Erythroblast (primary cell): ENCODE results near the gene TMEM178A.

Source experiments
- GATA1 ChIP-seq: IDR thresholded peaks from 2 replicates; pipeline ENCODE4 v1.6.1; 2011; ENCODE audit warnings: low read depth, mild to moderate bottlenecking, control low read depth, low read length, moderate library complexity
- POLR2A ChIP-seq: IDR thresholded peaks from 2 replicates; pipeline ENCODE4 v1.6.1; 2011; ENCODE audit warnings: mild to moderate bottlenecking, low read length

DNA sequence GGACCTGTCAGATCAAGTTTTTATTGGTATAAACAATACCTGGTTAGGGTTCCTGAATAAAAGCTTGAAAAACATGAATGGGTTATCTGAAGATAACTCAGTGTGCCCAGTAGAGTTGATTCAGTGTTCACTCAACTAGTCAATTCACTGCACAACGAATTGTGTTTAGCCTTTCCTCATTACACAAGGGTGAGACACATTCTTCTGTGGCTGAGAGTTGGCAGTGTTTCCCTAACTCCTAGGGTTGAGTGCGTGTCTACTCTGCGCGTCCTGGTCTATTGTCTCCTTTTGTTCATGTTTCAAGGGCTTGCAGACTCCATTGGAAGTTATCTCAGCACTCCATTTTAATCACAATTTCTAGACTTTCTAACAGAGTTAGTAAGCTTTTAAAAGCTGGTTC is 32.8 kb upstream of the TMEM178A start:
- no peak for TF ChIP-seq POLR2A
- no peak for TF ChIP-seq GATA1
